Subcutaneous abdominal adipose tissue (tissue), 5 donors: Measurements from ENCODE around the gene GALNTL6.

Source experiments
- H3K27ac ChIP-seq: one replicate; pipeline ENCODE4 v1.7.0; 2013; ENCODE audit warnings: low read depth, mild to moderate bottlenecking, inconsistent platforms, low read length, moderate library complexity
- H3K27me3 ChIP-seq, 5 donors: one replicate each; pipeline ENCODE4 v1.7.0; 2013; ENCODE audit warnings: low read length in 5 of 5, inconsistent platforms in 1 of 5; ENCODE audit not compliant: control insufficient read depth in 5 of 5, insufficient read depth in 4 of 5
- H3K36me3 ChIP-seq, 5 donors: one replicate each; pipeline ENCODE4 v1.7.0; 2013; ENCODE audit warnings: low read length in 5 of 5; ENCODE audit not compliant: control insufficient read depth in 5 of 5, insufficient read depth in 5 of 5
- H3K4me1 ChIP-seq, 5 donors: one replicate each; pipeline ENCODE4 v1.7.0; 2013; ENCODE audit warnings: low read length in 5 of 5, mild to moderate bottlenecking in 3 of 5, moderate library complexity in 1 of 5; ENCODE audit not compliant: control insufficient read depth in 5 of 5, insufficient read depth in 5 of 5
- H3K4me3 ChIP-seq, 5 donors: one replicate each; pipeline ENCODE4 v1.7.0; 2013; ENCODE audit warnings: low read length in 5 of 5, low read depth in 1 of 5
- H3K9ac ChIP-seq, 5 donors: one replicate each; pipeline ENCODE4 v1.7.0; 2013; ENCODE audit warnings: low read length in 5 of 5, mild to moderate bottlenecking in 4 of 5, moderate library complexity in 3 of 5
- H3K9me3 ChIP-seq, 5 donors: one replicate each; pipeline ENCODE4 v1.7.0; 2013; ENCODE audit warnings: low read length in 5 of 5; ENCODE audit not compliant: control insufficient read depth in 5 of 5
- donor health status: healthy.
- donor health status: healthy.
- donor health status: healthy.
- donor health status: healthy.
- donor health status: healthy.

GALNTL6 gene

GRCh38 chr4:172125443-172125842 is 312.2 kb downstream of the GALNTL6 start:
- H3K9ac ChIP-seq: no peak overlapping the region
- H3K9me3 ChIP-seq: no peaks in the 10 kb centered on the region
- no peak overlapping the region for H3K27ac ChIP-seq
- H3K27me3 ChIP-seq: no peaks in the 10 kb centered on the region
- H3K4me3 ChIP-seq: no peak overlapping the region
- H3K36me3 ChIP-seq: no peaks in the 10 kb centered on the region
- no peaks in the 10 kb centered on the region for H3K4me1 ChIP-seq

GRCh38 chr4:172127168-172127567 is 314.0 kb downstream of the GALNTL6 start:
- Histone ChIP-seq H3K27ac (no peak overlapping the region), H3K9ac (no peak overlapping the region), H3K9me3 (no peaks in the 10 kb centered on the region), H3K27me3 (no peaks in the 10 kb centered on the region), H3K36me3 (no peaks in the 10 kb centered on the region), H3K4me1 (no peaks in the 10 kb centered on the region), H3K4me3 (no peak overlapping the region)

GRCh38 chr4:172129593-172129992 is 316.4 kb downstream of the GALNTL6 start:
- H3K9me3 ChIP-seq: no peaks in the 10 kb centered on the region
- no peaks in the 10 kb centered on the region for H3K27me3 ChIP-seq
- no peaks in the 10 kb centered on the region for H3K4me1 ChIP-seq
- H3K9ac ChIP-seq: no peak overlapping the region
- H3K27ac ChIP-seq: no peak overlapping the region
- no peak overlapping the region for H3K4me3 ChIP-seq
- H3K36me3 ChIP-seq: no peaks in the 10 kb centered on the region

GRCh38 chr4:172134521-172134920 is 321.3 kb downstream of the GALNTL6 start:
- Histone ChIP-seq H3K4me1 (no peaks in the 10 kb centered on the region), H3K9ac (no peak overlapping the region), H3K27me3 (no peaks in the 10 kb centered on the region), H3K27ac (no peak overlapping the region), H3K36me3 (no peaks in the 10 kb centered on the region), H3K9me3 (no peaks in the 10 kb centered on the region), H3K4me3 (no peak overlapping the region)

GRCh38 chr4:172141025-172141424 is 327.8 kb downstream of the GALNTL6 start:
- H3K9me3 ChIP-seq: no peaks in the 10 kb centered on the region
- no peaks in the 10 kb centered on the region for H3K4me1 ChIP-seq
- no peak overlapping the region for H3K4me3 ChIP-seq
- no peak overlapping the region for H3K9ac ChIP-seq
- H3K27ac ChIP-seq: no peak overlapping the region
- H3K27me3 ChIP-seq: no peaks in the 10 kb centered on the region
- no peaks in the 10 kb centered on the region for H3K36me3 ChIP-seq

GRCh38 chr4:172142281-172142741 is 329.1 kb downstream of the GALNTL6 start:
- no peaks in the 10 kb centered on the region for H3K36me3 ChIP-seq
- H3K4me3 ChIP-seq: no peak overlapping the region
- no peaks in the 10 kb centered on the region for H3K9me3 ChIP-seq
- H3K27ac ChIP-seq: no peak overlapping the region
- H3K4me1 ChIP-seq: no peaks in the 10 kb centered on the region
- no peak overlapping the region for H3K9ac ChIP-seq
- H3K27me3 ChIP-seq: no peaks in the 10 kb centered on the region

GRCh38 chr4:172143605-172144314 is 330.6 kb downstream of the GALNTL6 start:
- Histone ChIP-seq H3K4me1 (no peaks in the 10 kb centered on the region), H3K9me3 (no peaks in the 10 kb centered on the region), H3K36me3 (no peaks in the 10 kb centered on the region), H3K27me3 (no peaks in the 10 kb centered on the region), H3K4me3 (no peak overlapping the region), H3K27ac (no peak overlapping the region), H3K9ac (no peak overlapping the region)

GRCh38 chr4:172147687-172148086 is 334.5 kb downstream of the GALNTL6 start:
- no peaks in the 10 kb centered on the region for H3K27me3 ChIP-seq
- H3K4me1 ChIP-seq: no peaks in the 10 kb centered on the region
- no peaks in the 10 kb centered on the region for H3K36me3 ChIP-seq
- H3K4me3 ChIP-seq: no peak overlapping the region
- H3K9ac ChIP-seq: no peak overlapping the region
- H3K9me3 ChIP-seq: no peaks in the 10 kb centered on the region
- H3K27ac ChIP-seq: no peak overlapping the region

GRCh38 chr4:172149329-172149728 is 336.1 kb downstream of the GALNTL6 start:
- Histone ChIP-seq H3K4me3 (no peak overlapping the region), H3K4me1 (no peaks in the 10 kb centered on the region), H3K36me3 (no peaks in the 10 kb centered on the region), H3K27ac (no peak overlapping the region), H3K9me3 (no peaks in the 10 kb centered on the region), H3K9ac (no peak overlapping the region), H3K27me3 (no peaks in the 10 kb centered on the region)

- no peak overlapping the region for H3K4me3 ChIP-seq
- H3K27ac ChIP-seq: no peak overlapping the region
- no peaks in the 10 kb centered on the region for H3K27me3 ChIP-seq
- H3K9ac ChIP-seq: no peak overlapping the region
- no peaks in the 10 kb centered on the region for H3K36me3 ChIP-seq
- H3K9me3 ChIP-seq: no peaks in the 10 kb centered on the region
- H3K4me1 ChIP-seq: no peaks in the 10 kb centered on the region
Observed at GRCh38 chr4:172152284-172152683, 339.1 kb downstream of the GALNTL6 start.
